Activated B cell treated with CpG ODN at 0.5 μM for 24 hours (primary cell): Measurements from ENCODE around the gene DNAAF2. TPM values are rescaled to one million over a fixed set of nuclear protein-coding genes. Genes with fewer than 3 reads are reported as not detected.
A peak's percentile ranks its signal among the peaks of the same experiment; 100 is the strongest.
"Not testable (repeated sequence)": the region's sequence is repeated elsewhere in the genome, so short reads cannot be mapped to it uniquely, and the experiment has no call there.

Source experiments
- ATAC-seq: fragments of 200-7000 bp; cut with Tn5 transposase; one replicate; pipeline ENCODE4 v1.10.0; 2021; ENCODE audit warnings: low read depth, mild to moderate bottlenecking, moderate library complexity
- CTCF ChIA-PET: fragments of 350-600 bp; sonication (Branson Sonifier 250); formaldehyde crosslinking; loops from one replicate; lab custom pipeline; 2021; ENCODE audit warnings: antibody characterized with exemption; lab: Charles Lee
- POLR2A ChIA-PET: fragments of 350-600 bp; sonication (Branson Sonifier 250); formaldehyde crosslinking; loops from one replicate; lab custom pipeline; 2021; ENCODE audit warnings: antibody characterized with exemption; lab: Charles Lee
- DNase-seq: peaks from one replicate; pipeline ENCODE4 v3.0.0; 2022
- H3K27ac Mint-ChIP-seq: one replicate; pipeline ENCODE4 v1.8.0; 2020; ENCODE audit warnings: mixed read lengths
- H3K27me3 Mint-ChIP-seq: one replicate; pipeline ENCODE4 v1.8.0; 2021; ENCODE audit warnings: mixed read lengths
- H3K36me3 Mint-ChIP-seq: one replicate; pipeline ENCODE4 v1.8.0; 2021; ENCODE audit warnings: low read depth, mixed read lengths
- H3K4me1 Mint-ChIP-seq: one replicate; pipeline ENCODE4 v1.8.0; 2021; ENCODE audit warnings: mixed read lengths
- H3K4me3 Mint-ChIP-seq: one replicate; pipeline ENCODE4 v1.8.0; 2020; ENCODE audit warnings: mild to moderate bottlenecking, mixed read lengths
- H3K9me3 Mint-ChIP-seq: one replicate; pipeline ENCODE4 v1.8.0; 2020; ENCODE audit warnings: mixed read lengths
- CTCF ChIP-seq: fragments of 200-600 bp; IDR thresholded peaks from one replicate; pipeline ENCODE4 v1.8.0; 2022; ENCODE audit warnings: antibody characterized with exemption, mild to moderate bottlenecking
- intact Hi-C: fragments of 100-400 bp; cut with micrococcal nuclease; formaldehyde crosslinking; loops from one replicate; pipeline ENCODE4 v1.15.1; 2024
- total RNA-seq: library from RNA; stranded (reverse); gene quantifications from 2 replicates; pipeline ENCODE4 v1.2.3, GENCODE V29; 2022

DNAAF2 gene
- total RNA-seq, 1 donor from 2014 or later: 8.6 TPM

GRCh38 chr14:49621114-49621881 lies 13.7 kb downstream of the DNAAF2 start:
- no peaks in the 10 kb centered on the region for H3K9me3 Mint-ChIP-seq
- peaks cover 70% of the 10 kb centered on the region for H3K36me3 Mint-ChIP-seq
- ChIA-PET CTCF (interaction anchor here (0.7 to 2.6 kb wide), 7 partner anchors 11 to 160 kb away, joined by 3 to 29 read pairs (median 12); partner anchors contain the start of genes DNAAF2, KLHDC2, LRR1 and RPS29), POLR2A (interaction anchor here (0.6 to 3.4 kb wide), 25 partner anchors 7 to 1619 kb away, joined by 3 to 293 read pairs (median 5); partner anchors contain the start of genes DMAC2L, DNAAF2, KLHDC1 and KLHDC2)
- H3K4me3 Mint-ChIP-seq: peak overlapping the region; percentile 97
- peaks cover 64% of the 10 kb centered on the region for H3K4me1 Mint-ChIP-seq
- intact Hi-C loops: loop anchor here (5.0 kb wide), 1 partner anchor 611 kb away; the partner anchor contains the start of gene SOS2
- peak overlapping the region; percentile 97 for H3K27ac Mint-ChIP-seq
- TF ChIP-seq CTCF: no peak
- peak; percentile 69 for DNase-seq
- ATAC-seq: peak; percentile 37
- no peaks in the 10 kb centered on the region for H3K27me3 Mint-ChIP-seq

DNA sequence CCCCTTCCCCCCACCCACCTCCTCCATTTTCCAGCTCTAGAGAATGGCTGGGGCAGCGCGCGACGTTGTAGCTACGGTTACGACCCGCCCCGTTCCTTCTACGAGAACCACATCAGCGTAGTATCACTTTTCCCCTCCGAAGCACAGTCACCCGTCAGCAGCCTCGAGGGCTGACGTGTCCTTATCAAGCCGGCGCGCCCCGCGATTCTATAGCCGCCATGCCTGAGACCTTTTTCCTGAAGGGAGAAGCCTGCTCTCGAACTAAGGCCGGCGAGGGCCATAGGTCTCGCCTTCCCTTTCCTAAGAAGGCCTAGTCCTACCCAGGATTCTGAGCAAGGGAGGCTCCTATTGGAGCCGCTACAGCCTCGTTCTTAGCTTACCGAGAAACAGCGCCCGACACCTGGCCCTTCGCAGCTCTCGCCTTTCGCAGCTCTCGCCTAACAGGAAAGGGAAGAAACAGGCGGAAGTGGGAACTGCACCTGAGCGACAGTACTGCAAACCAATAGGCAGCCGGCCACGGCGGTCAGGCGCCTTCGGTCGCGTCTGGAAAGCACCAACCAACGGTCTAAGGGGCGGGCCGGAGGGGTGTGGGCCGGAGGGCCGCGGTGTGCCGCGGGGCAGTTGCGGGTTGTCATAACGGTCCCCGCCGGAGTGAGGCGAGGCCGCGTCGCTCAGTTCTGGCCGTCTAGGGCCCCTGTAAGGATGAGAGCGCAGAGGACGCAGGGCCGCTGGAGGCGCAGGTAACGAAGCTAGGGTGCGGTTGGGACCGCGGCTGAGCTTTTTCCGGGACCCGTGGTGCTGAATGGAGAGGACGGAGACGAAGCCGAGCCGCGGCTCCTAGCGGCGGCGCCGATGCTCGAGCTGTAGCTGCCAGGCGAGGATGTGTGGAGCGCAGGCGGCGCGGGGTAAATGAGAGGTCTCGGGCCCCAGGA lies 14.6 kb downstream of the DNAAF2 start, which contains the start of the genes MGAT2 and RPL36AL:
TSS of gene MGAT2 (plus strand) at position 618 of the 932 bp plus-strand sequence. CDS start 470 bp downstream, outside the sequence.
TSS of gene RPL36AL (minus strand) at position 445 of the 932 bp plus-strand sequence. CDS start 1,522 bp downstream, outside the sequence.
- H3K36me3 Mint-ChIP-seq: peaks cover 69% of the 10 kb centered on the region
- H3K27ac Mint-ChIP-seq: peak within 1 kb of the TSS; percentile 97
- no peaks in the 10 kb centered on the region for H3K9me3 Mint-ChIP-seq
- DNase-seq (peak; percentile 90), ATAC-seq (peak; percentile 90)
- TF ChIP-seq CTCF: no peak
- intact Hi-C loops: loop anchor here (1.0 to 5.0 kb wide), 8 partner anchors 14 to 612 kb away; partner anchors contain the start of genes KLHDC1, LRR1, POLE2 and RPS29
- ChIA-PET CTCF (interaction anchor here (0.7 to 2.6 kb wide), 8 partner anchors 11 to 159 kb away, joined by 3 to 29 read pairs (median 10); partner anchors contain the start of genes DNAAF2, KLHDC2, LRR1 and RPS29), POLR2A (interaction anchor here (0.6 to 3.4 kb wide), 36 partner anchors 8 to 1619 kb away, joined by 3 to 293 read pairs (median 5); partner anchors contain the start of genes DMAC2L, DNAAF2, KLHDC1 and KLHDC2)
- no peaks in the 10 kb centered on the region for H3K27me3 Mint-ChIP-seq
- H3K4me3 Mint-ChIP-seq: peak within 1 kb of the TSS; percentile 97
- peaks cover 61% of the 10 kb centered on the region for H3K4me1 Mint-ChIP-seq

GRCh38 chr14:49619730-49620129 lies 15.3 kb downstream of the DNAAF2 start:
- peaks cover 67% of the 10 kb centered on the region for H3K36me3 Mint-ChIP-seq
- DNase-seq (no peak), ATAC-seq (no peak)
- no peaks in the 10 kb centered on the region for H3K9me3 Mint-ChIP-seq
- peak overlapping the region; percentile 97 for H3K4me3 Mint-ChIP-seq
- ChIA-PET POLR2A (interaction anchor here (0.6 to 3.4 kb wide), 31 partner anchors 9 to 769 kb away, joined by 3 to 293 read pairs (median 6); partner anchors contain the start of genes DMAC2L, DNAAF2, KLHDC1 and KLHDC2), CTCF (interaction anchor here (1.1 to 2.6 kb wide), 7 partner anchors 12 to 158 kb away, joined by 3 to 29 read pairs (median 12); partner anchors contain the start of genes DNAAF2, LRR1 and RPS29)
- H3K4me1 Mint-ChIP-seq: peaks cover 59% of the 10 kb centered on the region
- TF ChIP-seq CTCF: no peak
- peak overlapping the region; percentile 97 for H3K27ac Mint-ChIP-seq
- intact Hi-C loops: loop anchor here (1.0 to 5.0 kb wide), 8 partner anchors 15 to 613 kb away; partner anchors contain the start of genes KLHDC1, LRR1, POLE2 and RPS29
- H3K27me3 Mint-ChIP-seq: no peaks in the 10 kb centered on the region

- H3K4me3 Mint-ChIP-seq: peak overlapping the region; percentile 97
- intact Hi-C loops, H3K9me3 Mint-ChIP-seq, DNase-seq, H3K27me3 Mint-ChIP-seq, ATAC-seq: not testable (repeated sequence)
- peaks cover 67% of the 10 kb centered on the region for H3K36me3 Mint-ChIP-seq
- ChIA-PET CTCF (interaction anchor here (2.6 kb wide), 1 partner anchor 20 kb away, joined by 15 read pairs; the partner anchor contains the start of gene LRR1), POLR2A (interaction anchor here (1.0 to 3.4 kb wide), 9 partner anchors 9 to 158 kb away, joined by 4 to 293 read pairs (median 30); partner anchors contain the start of genes DNAAF2, KLHDC2, LRR1 and RPS29)
- H3K4me1 Mint-ChIP-seq: peaks cover 56% of the 10 kb centered on the region
- peak overlapping the region; percentile 97 for H3K27ac Mint-ChIP-seq
Measured at GRCh38 chr14:49619273-49619672, 15.8 kb downstream of the DNAAF2 start.
